GM10266 (cell line): ENCODE data around the gene TMCO4.

ENCODE experiments used
- DNase-seq: peaks from one replicate; pipeline ENCODE4 v3.0.0; 2012; ENCODE audit errors: extremely low spot score
- CTCF ChIP-seq: IDR thresholded peaks from 2 replicates; pipeline ENCODE4 v1.5.1; 2012; ENCODE audit warnings: mild to moderate bottlenecking, low read depth; ENCODE audit not compliant: control insufficient read depth, insufficient read depth; ENCODE audit errors: missing control alignments

TMCO4 gene

GRCh38 chr1:19754482-19754881 lies 45.2 kb downstream of the TMCO4 start:
- no peak for DNase-seq
- TF ChIP-seq CTCF: no peak

- DNase-seq: no peak
- TF ChIP-seq CTCF: no peak
Observed at GRCh38 chr1:19752083-19752696, 47.5 kb downstream of the TMCO4 start.

GRCh38 chr1:19750882-19751276 lies 48.8 kb downstream of the TMCO4 start:
- DNase-seq: no peak
- no peak for TF ChIP-seq CTCF

- TF ChIP-seq CTCF: no peak
- DNase-seq: no peak
Observed at GRCh38 chr1:19750101-19750881, 49.4 kb downstream of the TMCO4 start.

- no peak for DNase-seq
- no peak for TF ChIP-seq CTCF
Observed at GRCh38 chr1:19749685-19750084, 50.0 kb downstream of the TMCO4 start.

- no peak for DNase-seq
Observed at GRCh38 chr1:19747761-19748160, 52.0 kb downstream of the TMCO4 start.

More at GRCh38 chr1:19747761-19748160, 52.0 kb downstream of the TMCO4 start:
- TF ChIP-seq CTCF: no peak
